Transverse colon (tissue), 3 donors: ENCODE data around the gene CDPF1.

Source experiments
- CTCF ChIP-seq, 5 experiments: fragments of 200-600 bp in 3 of 5; fragments of 450-650 bp in 2 of 5; sonication (generic) in 3 of 5; IDR thresholded peaks; 1 replicate in 2 of 5; 2 replicates in 3 of 5; pipeline ENCODE4 v1.5.1; 2016 to 2017; ENCODE audit warnings: antibody characterized with exemption in 5 of 5, inconsistent platforms in 3 of 5, mild to moderate bottlenecking in 2 of 5, moderate library complexity in 1 of 5
- EP300 ChIP-seq: sonication (generic); formaldehyde crosslinking; IDR thresholded peaks from one replicate; pipeline ENCODE4 v1.6.1; 2017; ENCODE audit warnings: antibody characterized with exemption, low read depth
- POLR2A ChIP-seq: fragments of 450-650 bp; IDR thresholded peaks from one replicate; pipeline ENCODE4 v1.6.1; 2016; ENCODE audit warnings: antibody characterized with exemption, mild to moderate bottlenecking, moderate library complexity

DNA sequence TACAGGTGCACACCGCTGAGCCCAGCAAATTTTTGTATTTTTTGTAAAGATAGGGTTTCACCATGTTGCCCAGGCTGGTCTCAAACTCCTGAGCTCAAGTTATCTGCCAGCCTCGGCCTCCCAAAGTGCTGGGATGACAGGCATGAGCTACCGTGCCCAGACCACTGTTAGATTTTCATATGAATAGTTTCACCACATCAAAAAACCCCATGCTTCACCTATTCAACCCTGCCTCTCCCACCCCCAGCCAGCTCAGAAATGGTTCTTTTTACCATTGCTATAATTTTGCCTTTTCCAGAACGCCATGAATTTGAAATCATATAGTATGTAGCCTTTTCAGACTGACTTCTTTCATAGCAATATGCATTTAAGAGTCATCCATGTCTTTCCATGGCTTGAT lies 37.9 kb downstream of the CDPF1 start:
- no peak for TF ChIP-seq CTCF (IDR thresholded peaks at IDR 0.05)
- TF ChIP-seq EP300, result no peak
- no peak for TF ChIP-seq POLR2A
